HepG2 (cell line): ENCODE measurements around the gene SMIM21. TPM values are rescaled to one million over a fixed set of nuclear protein-coding genes. Genes with fewer than 3 reads are reported as not detected.

ENCODE experiments used
- ATAC-seq: fragments of 200-7000 bp; cut with Tn5 transposase; 3 replicates; pipeline ENCODE4 v1.9.1; 2020; ENCODE audit warnings: mild to moderate bottlenecking, moderate library complexity
- BruUV-seq: library from RNA; stranded (reverse); fragments of 400-500 nt; replicated peaks from 2 replicates; lab custom pipeline; 2021; lab: Mats Ljungman, UMichigan
- CTCF ChIA-PET: fragments of 300-600 bp; formaldehyde crosslinking; extraction: SDS; loops from one replicate; lab custom pipeline; 2021; ENCODE audit warnings: low total read pairs, inconsistent platforms, low intra/inter-chr PET ratio; lab: Yijun Ruan, JAX
- POLR2A ChIA-PET: fragments of 350-600 bp; sonication (Branson Sonifier 250); formaldehyde crosslinking; loops from one replicate; lab custom pipeline; 2020; ENCODE audit warnings: antibody characterized with exemption, inconsistent platforms; lab: Yijun Ruan, JAX
- DNase-seq: peaks from one replicate; pipeline ENCODE4 v3.0.0-alpha.2; 2015; ENCODE audit warnings: low spot score
- FAIRE-seq: peaks from 3 replicates; lab custom pipeline; 2011; peaks lifted over from hg19 to GRCh38; lab: Jason Lieb, UNC
- H2AFZ ChIP-seq: one replicate; pipeline ENCODE4 v1.6.1; 2011; ENCODE audit warnings: low read length, inconsistent platforms
- H3K27ac ChIP-seq: fragments of 300-600 bp; 3 replicates; pipeline ENCODE4 v1.8.0; 2011; ENCODE audit warnings: mixed run types, mild to moderate bottlenecking, mixed read lengths, low read length, inconsistent platforms; ENCODE audit not compliant: insufficient read depth; ENCODE audit errors: extremely low read length
- H3K27me3 ChIP-seq, 2 experiments: fragments of 200-600 bp in 1 of 2; 2 replicates in 1 of 2; 3 replicates in 1 of 2; pipeline versions ENCODE4 v1.6.0 to v1.8.0; 2011; ENCODE audit warnings: low read length in 2 of 2, mild to moderate bottlenecking in 2 of 2, moderate library complexity in 2 of 2, inconsistent platforms in 1 of 2; ENCODE audit not compliant: insufficient read depth in 2 of 2, control insufficient read depth in 1 of 2
- H3K36me3 ChIP-seq, 2 experiments: fragments of 200-600 bp in 1 of 2; replicated peaks in 1 of 2; 2 replicates in 1 of 2; 3 replicates in 1 of 2; pipeline versions ENCODE4 v1.5.1 to v1.8.0; 2011; ENCODE audit warnings: low read length in 2 of 2, inconsistent platforms in 1 of 2; ENCODE audit not compliant: insufficient read depth in 2 of 2, control insufficient read depth in 1 of 2
- H3K4me1 ChIP-seq: 2 replicates; pipeline ENCODE4 v1.5.1; 2012; ENCODE audit warnings: low read length, inconsistent platforms; ENCODE audit not compliant: insufficient read depth
- H3K4me2 ChIP-seq: 2 replicates; pipeline ENCODE4 v1.6.0; 2011; ENCODE audit warnings: low read depth, low read length, inconsistent platforms
- H3K4me3 ChIP-seq, 3 experiments: fragments of 200-600 bp in 1 of 3; sonication (generic), shearing (Covaris generic) in 1 of 3; replicated peaks in 1 of 3; 2 replicates each; pipeline ENCODE4 v1.5.1; 2011 to 2016; ENCODE audit warnings: low read length in 3 of 3, inconsistent platforms in 2 of 3, low read depth in 2 of 3, mild to moderate bottlenecking in 2 of 3, control low read depth in 1 of 3, mixed read lengths in 1 of 3; ENCODE audit not compliant: insufficient read depth in 1 of 3
- H3K79me2 ChIP-seq: one replicate; pipeline ENCODE4 v1.6.1; 2011; ENCODE audit warnings: low read length, inconsistent platforms; ENCODE audit not compliant: insufficient read depth
- H3K9ac ChIP-seq: 2 replicates; pipeline ENCODE4 v1.6.0; 2011; ENCODE audit warnings: mild to moderate bottlenecking, low read depth, low read length, inconsistent platforms; ENCODE audit not compliant: insufficient read depth
- H3K9me3 ChIP-seq: 2 replicates; pipeline ENCODE4 v1.5.1; 2012; ENCODE audit warnings: mild to moderate bottlenecking, low read length
- H4K20me1 ChIP-seq: 2 replicates; pipeline ENCODE4 v1.6.0; 2011; ENCODE audit warnings: inconsistent platforms, mild to moderate bottlenecking, low read length, moderate library complexity; ENCODE audit not compliant: insufficient read depth
- KLF6 ChIP-seq: IDR thresholded peaks from 2 replicates; pipeline ENCODE4 v1.8.0; 2016; ENCODE audit warnings: missing biosample characterization, missing genetic modification reagents
- PLRG1 ChIP-seq: fragments of 450-650 bp; conservative IDR thresholded peaks from 2 replicates; pipeline ENCODE4 v1.6.1; 2016
- SALL2 ChIP-seq: sonication (generic); formaldehyde crosslinking; IDR thresholded peaks from 2 replicates; pipeline ENCODE4 v1.8.1; 2023; ENCODE audit warnings: mild to moderate bottlenecking, missing genetic modification reagents, inconsistent platforms
- SIX4 ChIP-seq: sonication (generic); formaldehyde crosslinking; IDR thresholded peaks from 2 replicates; pipeline ENCODE4 v1.4.0; 2020; ENCODE audit warnings: missing genetic modification reagents
- SMAD9 ChIP-seq: sonication (generic); formaldehyde crosslinking; IDR thresholded peaks from 2 replicates; pipeline ENCODE4 v1.5.1; 2020; ENCODE audit warnings: mild to moderate bottlenecking, missing genetic modification reagents
- ZFP36 ChIP-seq: fragments of 150-350 bp; IDR thresholded peaks from 2 replicates; pipeline ENCODE4 v1.6.1; 2018; ENCODE audit warnings: borderline replicate concordance, low read length, low read depth; ENCODE audit not compliant: partially characterized antibody
- ZNF326 ChIP-seq: sonication (generic); formaldehyde crosslinking; IDR thresholded peaks from 2 replicates; pipeline ENCODE4 v1.4.0; 2020; ENCODE audit warnings: missing genetic modification reagents, borderline replicate concordance
- ZNF367 ChIP-seq: sonication (generic); formaldehyde crosslinking; IDR thresholded peaks from 2 replicates; pipeline ENCODE4 v1.4.0; 2020; ENCODE audit warnings: missing genetic modification reagents, borderline replicate concordance
- ZNF431 ChIP-seq: sonication (generic); formaldehyde crosslinking; IDR thresholded peaks from 2 replicates; pipeline ENCODE4 v1.9.0; 2022; ENCODE audit warnings: missing genetic modification reagents, low read depth, mild to moderate bottlenecking, borderline replicate concordance
- WGBS: methylation state at CpG from one replicate; pipeline ENCODE4 v1.1.6; 2017; ENCODE audit warnings: low lambda C conversion rate; 5-methylcytosine and 5-hydroxymethylcytosine counted together
- in situ Hi-C: cut with HindIII; loops from 2 replicates; pipeline ENCODE4 v1.10.0; 2017; ENCODE audit warnings: low pct_unique_long_range_greater_than_20kb; ENCODE audit not compliant: extremely low pct_ligation_motif_present
- intact Hi-C: fragments of 100-400 bp; cut with micrococcal nuclease; formaldehyde crosslinking; loops from one replicate; pipeline ENCODE4 v1.10.0; 2022; ENCODE audit not compliant: unreplicated experiment
- polyA plus RNA-seq, 8 experiments: library from polyadenylated mRNA; depleted of rRNA in 3 of 8; stranded (reverse) in 7 of 8; unstranded in 1 of 8; fragments of >200 nt; fragmentation: Illumina TruSeq in 4 of 8; extraction: Trizol in 4 of 8; gene quantifications; 2 replicates each; pipeline versions ENCODE4 v1.2.1 to v1.2.3, GENCODE V29; 2011 to 2016; ENCODE audit warnings: low read depth in 4 of 8, missing spikeins in 1 of 8, mixed read lengths in 1 of 8; ENCODE audit not compliant: insufficient read depth in 1 of 8
- total RNA-seq, 5 experiments: library from RNA; depleted of rRNA; stranded (reverse); fragments of >200 nt; fragmentation: Illumina TruSeq; extraction: Trizol; gene quantifications; 2 replicates each; pipeline ENCODE4 v1.2.3, GENCODE V29; 2016; ENCODE audit warnings: low read depth in 1 of 5
- TF ChIP-seq, protein P1 (sequence below): sonication (generic); formaldehyde crosslinking; IDR thresholded peaks from 2 replicates; pipeline ENCODE4 v1.5.0; 2020; ENCODE audit warnings: mild to moderate bottlenecking, missing genetic modification reagents
- TF ChIP-seq, protein P2 (sequence below): sonication (generic); formaldehyde crosslinking; IDR thresholded peaks from 2 replicates; pipeline ENCODE4 v1.8.1; 2022; ENCODE audit warnings: mild to moderate bottlenecking, missing genetic modification reagents
- TF ChIP-seq, protein P3 (sequence below): sonication (generic); formaldehyde crosslinking; IDR thresholded peaks from 2 replicates; pipeline ENCODE4 v1.4.0; 2020; ENCODE audit warnings: missing genetic modification reagents
- TF ChIP-seq, protein P4 (sequence below): sonication (generic); formaldehyde crosslinking; IDR thresholded peaks from 2 replicates; pipeline ENCODE4 v1.4.0; 2020; ENCODE audit warnings: mild to moderate bottlenecking, missing genetic modification reagents

SMIM21 gene
- total and polyA plus RNA-seq, 2 of the 13 experiments (the other 11 are each of a cell fraction or from before 2014, with no cell fraction given): not detected

DNA sequence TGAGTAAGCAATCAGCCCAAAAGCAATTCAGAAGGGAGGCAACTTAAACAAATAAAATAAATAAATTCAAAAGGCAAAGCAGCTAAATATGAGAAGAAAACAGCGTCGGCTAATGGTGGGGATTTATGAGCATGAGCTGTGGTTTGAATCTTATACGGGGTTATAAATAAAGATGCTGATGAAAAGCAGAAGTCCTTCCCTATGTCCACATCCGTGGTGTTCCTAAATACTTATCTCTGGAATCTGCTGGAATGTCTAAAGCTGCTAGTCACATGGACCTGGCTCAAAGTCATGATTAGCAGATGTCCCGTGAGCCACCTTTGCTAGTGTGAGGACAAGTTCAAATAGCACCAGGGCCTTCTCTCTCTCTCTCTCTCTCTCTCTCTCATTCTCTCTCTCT is 33.8 kb downstream of the SMIM21 start:
- in situ Hi-C loops (no loop called here), intact Hi-C loops (no loop called here)
- H3K4me2 ChIP-seq: no peak overlapping the region
- H3K27ac ChIP-seq: no peak overlapping the region
- H3K36me3 ChIP-seq: no peaks in the 10 kb centered on the region
- ATAC-seq (no peak), FAIRE-seq (no peak), DNase-seq (no peak)
- H3K4me3 ChIP-seq: no peak overlapping the region
- no peak overlapping the region for H2AFZ ChIP-seq
- POLR2A ChIA-PET: no interaction called here
- H3K4me1 ChIP-seq: no peaks in the 10 kb centered on the region
- BruUV-seq: no TSS peak
- H3K79me2 ChIP-seq: no peaks in the 10 kb centered on the region
- TF ChIP-seq KLF6 (no peak), ZNF326 (no peak), SIX4 (CRISPR knock-in tag) (no peak)
- TF ChIP-seq, protein P1, sequence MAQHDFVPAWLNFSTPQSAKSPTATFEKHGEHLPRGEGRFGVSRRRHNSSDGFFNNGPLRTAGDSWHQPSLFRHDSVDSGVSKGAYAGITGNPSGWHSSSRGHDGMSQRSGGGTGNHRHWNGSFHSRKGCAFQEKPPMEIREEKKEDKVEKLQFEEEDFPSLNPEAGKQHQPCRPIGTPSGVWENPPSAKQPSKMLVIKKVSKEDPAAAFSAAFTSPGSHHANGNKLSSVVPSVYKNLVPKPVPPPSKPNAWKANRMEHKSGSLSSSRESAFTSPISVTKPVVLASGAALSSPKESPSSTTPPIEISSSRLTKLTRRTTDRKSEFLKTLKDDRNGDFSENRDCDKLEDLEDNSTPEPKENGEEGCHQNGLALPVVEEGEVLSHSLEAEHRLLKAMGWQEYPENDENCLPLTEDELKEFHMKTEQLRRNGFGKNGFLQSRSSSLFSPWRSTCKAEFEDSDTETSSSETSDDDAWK: no peak
- TF ChIP-seq, protein P2, sequence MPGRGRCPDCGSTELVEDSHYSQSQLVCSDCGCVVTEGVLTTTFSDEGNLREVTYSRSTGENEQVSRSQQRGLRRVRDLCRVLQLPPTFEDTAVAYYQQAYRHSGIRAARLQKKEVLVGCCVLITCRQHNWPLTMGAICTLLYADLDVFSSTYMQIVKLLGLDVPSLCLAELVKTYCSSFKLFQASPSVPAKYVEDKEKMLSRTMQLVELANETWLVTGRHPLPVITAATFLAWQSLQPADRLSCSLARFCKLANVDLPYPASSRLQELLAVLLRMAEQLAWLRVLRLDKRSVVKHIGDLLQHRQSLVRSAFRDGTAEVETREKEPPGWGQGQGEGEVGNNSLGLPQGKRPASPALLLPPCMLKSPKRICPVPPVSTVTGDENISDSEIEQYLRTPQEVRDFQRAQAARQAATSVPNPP (CRISPR knock-in tag): no peak
- TF ChIP-seq, all 625 proteins: peak for 0
- WGBS: 42% methylated on average over 5 of the region's 5 CpGs
- Histone ChIP-seq H3K9ac (no peak overlapping the region), H3K27me3 (peaks cover 0 to 7% of the 10 kb centered on the region in 2 experiments; a peak in 2 of 5 replicates), H4K20me1 (no peaks in the 10 kb centered on the region; the same call in 1 of the 2 replicates), H3K9me3 (no peaks in the 10 kb centered on the region)
- CTCF ChIA-PET: no interaction called here

DNA sequence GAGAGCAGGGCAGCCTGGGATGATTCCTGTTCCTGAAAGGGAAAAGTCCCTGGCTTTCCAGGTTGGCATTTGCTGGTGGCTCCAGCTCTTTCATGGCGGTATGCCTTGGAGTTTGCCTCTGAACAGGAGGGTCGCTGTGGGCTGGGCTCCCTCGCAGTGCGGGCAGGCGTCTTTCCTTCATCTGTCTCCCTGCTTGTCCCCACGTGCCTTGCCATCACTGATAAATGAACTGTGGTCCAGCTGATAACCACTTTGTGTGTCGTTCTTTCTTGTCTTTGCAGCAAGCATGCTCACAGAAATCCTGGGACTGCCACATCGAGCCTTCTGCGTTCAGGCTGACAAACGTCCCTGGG is 35.3 kb downstream of the SMIM21 start:
- Histone ChIP-seq H2AFZ (no peak overlapping the region), H3K36me3 (no peaks in the 10 kb centered on the region), H3K9ac (no peak overlapping the region), H3K27ac (no peak overlapping the region), H3K4me2 (no peak overlapping the region), H4K20me1 (no peaks in the 10 kb centered on the region; the same call in 1 of the 2 replicates), H3K9me3 (no peaks in the 10 kb centered on the region), H3K4me1 (no peaks in the 10 kb centered on the region), H3K79me2 (no peaks in the 10 kb centered on the region), H3K27me3 (peaks cover 0 to 7% of the 10 kb centered on the region in 2 experiments; a peak in 2 of 5 replicates), H3K4me3 (no peak overlapping the region)
- no TSS peak for BruUV-seq
- WGBS: 37% methylated on average over 5 of the region's 10 CpGs
- CTCF ChIA-PET: no interaction called here
- POLR2A ChIA-PET: no interaction called here
- in situ Hi-C loops (no loop called here), intact Hi-C loops (no loop called here)
- no peak for FAIRE-seq
- no peak for DNase-seq
- no peak for ATAC-seq
- TF ChIP-seq PLRG1: no peak
- no peak for TF ChIP-seq ZNF367 (CRISPR knock-in tag)
- TF ChIP-seq SMAD9: no peak
- TF ChIP-seq, protein P3, sequence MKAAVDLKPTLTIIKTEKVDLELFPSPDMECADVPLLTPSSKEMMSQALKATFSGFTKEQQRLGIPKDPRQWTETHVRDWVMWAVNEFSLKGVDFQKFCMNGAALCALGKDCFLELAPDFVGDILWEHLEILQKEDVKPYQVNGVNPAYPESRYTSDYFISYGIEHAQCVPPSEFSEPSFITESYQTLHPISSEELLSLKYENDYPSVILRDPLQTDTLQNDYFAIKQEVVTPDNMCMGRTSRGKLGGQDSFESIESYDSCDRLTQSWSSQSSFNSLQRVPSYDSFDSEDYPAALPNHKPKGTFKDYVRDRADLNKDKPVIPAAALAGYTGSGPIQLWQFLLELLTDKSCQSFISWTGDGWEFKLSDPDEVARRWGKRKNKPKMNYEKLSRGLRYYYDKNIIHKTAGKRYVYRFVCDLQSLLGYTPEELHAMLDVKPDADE: no peak
- no peak for TF ChIP-seq ZFP36
- TF ChIP-seq, protein P4, sequence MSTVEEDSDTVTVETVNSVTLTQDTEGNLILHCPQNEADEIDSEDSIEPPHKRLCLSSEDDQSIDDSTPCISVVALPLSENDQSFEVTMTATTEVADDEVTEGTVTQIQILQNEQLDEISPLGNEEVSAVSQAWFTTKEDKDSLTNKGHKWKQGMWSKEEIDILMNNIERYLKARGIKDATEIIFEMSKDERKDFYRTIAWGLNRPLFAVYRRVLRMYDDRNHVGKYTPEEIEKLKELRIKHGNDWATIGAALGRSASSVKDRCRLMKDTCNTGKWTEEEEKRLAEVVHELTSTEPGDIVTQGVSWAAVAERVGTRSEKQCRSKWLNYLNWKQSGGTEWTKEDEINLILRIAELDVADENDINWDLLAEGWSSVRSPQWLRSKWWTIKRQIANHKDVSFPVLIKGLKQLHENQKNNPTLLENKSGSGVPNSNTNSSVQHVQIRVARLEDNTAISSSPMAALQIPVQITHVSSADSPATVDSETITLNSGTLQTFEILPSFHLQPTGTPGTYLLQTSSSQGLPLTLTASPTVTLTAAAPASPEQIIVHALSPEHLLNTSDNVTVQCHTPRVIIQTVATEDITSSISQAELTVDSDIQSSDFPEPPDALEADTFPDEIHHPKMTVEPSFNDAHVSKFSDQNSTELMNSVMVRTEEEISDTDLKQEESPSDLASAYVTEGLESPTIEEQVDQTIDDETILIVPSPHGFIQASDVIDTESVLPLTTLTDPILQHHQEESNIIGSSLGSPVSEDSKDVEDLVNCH (CRISPR knock-in tag): no peak
- no peak for TF ChIP-seq SALL2 (CRISPR knock-in tag)
- TF ChIP-seq ZNF431 (CRISPR knock-in tag): no peak
